K562 treated with DMSO at 1 percent for 4 hours (cell line): ENCODE results near the gene DDX43. TPM values are rescaled to one million over a fixed set of nuclear protein-coding genes. Genes with fewer than 3 reads are reported as not detected.

ENCODE experiments used
- total RNA-seq: library from RNA; unstranded; fragments of 300-600 nt; gene quantifications from 2 replicates; pipeline ENCODE4 v1.2.3, GENCODE V29; 2022; ENCODE audit not compliant: insufficient read depth

DDX43 gene
- total RNA-seq: 0.67 TPM in 1 of 2 replicates, not detected in the other

GRCh38 chr6:73394577-73395354, at the start of gene DDX43:
DDX43 (plus strand) TSS chr6:73394828; CDS start chr6:73394906, 78 bp downstream.

GRCh38 chr6:73353636-73354593, 40.7 kb upstream of the DDX43 start, which contains the start of gene DPPA5:
DPPA5 (minus strand) TSS chr6:73354276; CDS start chr6:73354225, 51 bp downstream.

GRCh38 chr6:73362358-73362757, 32.3 kb upstream of the DDX43 start, which contains the start of gene KHDC3L:
KHDC3L (plus strand) TSS chr6:73362658; CDS start chr6:73362730, 72 bp downstream.

GRCh38 chr6:73369563-73369962, 25.1 kb upstream of the DDX43 start, which contains the start of gene OOEP:
OOEP (minus strand) TSS chr6:73369897; CDS start chr6:73369792, 105 bp downstream.

GRCh38 chr6:73452107-73452461, 57.5 kb downstream of the DDX43 start, which contains the start of gene CGAS:
CGAS (minus strand) TSS chr6:73452297; CDS start chr6:73452181, 116 bp downstream.

GRCh38 chr6:73461537-73462350, 67.1 kb downstream of the DDX43 start, which contains the start of gene MTO1:
MTO1 (plus strand) TSS chr6:73461737; CDS start chr6:73461855, 118 bp downstream.

Other genes with a start within 250 kb of the DDX43 start
- not detected in 2 replicates for gene KHDC1L, start 169.3 kb upstream of the DDX43 start, total RNA-seq
- gene KHDC1, start 131.6 kb upstream of the DDX43 start, total RNA-seq: 12.5 and 18.9 TPM in 2 replicates
- gene DPPA5, start 40.6 kb upstream of the DDX43 start, total RNA-seq: not detected in 2 replicates
- gene KHDC3L, start 32.2 kb upstream of the DDX43 start, total RNA-seq: not detected in 2 replicates
- gene OOEP, start 24.9 kb upstream of the DDX43 start, total RNA-seq: not detected in 2 replicates
- gene CGAS, start 57.5 kb downstream of the DDX43 start, total RNA-seq: not detected in 2 replicates
- gene MTO1, start 66.9 kb downstream of the DDX43 start, total RNA-seq: 27.6 and 29.3 TPM in 2 replicates
- gene EEF1A1, start 126.2 kb downstream of the DDX43 start, total RNA-seq: 20,128 and 20,812 TPM in 2 replicates